ACC112 (cell line): ENCODE data around the gene ME1.

Experiments
- H2AFZ ChIP-seq: fragments of 200-600 bp; sonication (generic); one replicate; pipeline ENCODE4 v1.6.0; 2017; ENCODE audit warnings: antibody characterized with exemption, low read length; ENCODE audit not compliant: unreplicated experiment
- H3K27ac ChIP-seq: fragments of 200-600 bp; sonication (generic); 2 replicates; pipeline ENCODE4 v1.5.1; 2014; ENCODE audit warnings: low read depth, mild to moderate bottlenecking, antibody characterized with exemption, low read length, moderate library complexity
- H3K27me3 ChIP-seq: fragments of 200-600 bp; sonication (generic); 2 replicates; pipeline ENCODE4 v1.6.1; 2014; ENCODE audit warnings: mild to moderate bottlenecking, antibody characterized with exemption, low read length, moderate library complexity, mixed read lengths; ENCODE audit not compliant: insufficient read depth
- H3K36me3 ChIP-seq: fragments of 200-600 bp; sonication (generic); 2 replicates; pipeline ENCODE4 v1.6.1; 2016; ENCODE audit warnings: mild to moderate bottlenecking, antibody characterized with exemption, low read length, moderate library complexity, mixed read lengths; ENCODE audit not compliant: insufficient read depth
- H3K4me1 ChIP-seq: fragments of 200-600 bp; sonication (generic); one replicate; pipeline ENCODE4 v1.6.1; 2016; ENCODE audit warnings: low read length, mixed read lengths; ENCODE audit not compliant: insufficient read depth, unreplicated experiment, control insufficient read depth
- H3K4me3 ChIP-seq: fragments of 200-600 bp; sonication (generic); 2 replicates; pipeline ENCODE4 v1.5.1; 2014; ENCODE audit warnings: mild to moderate bottlenecking, low read depth, low read length
- H3K79me2 ChIP-seq: fragments of 200-600 bp; sonication (generic); one replicate; pipeline ENCODE4 v1.6.0; 2016; ENCODE audit warnings: low read length; ENCODE audit not compliant: control insufficient read depth, unreplicated experiment, insufficient read depth

ME1 gene

GRCh38 chr6:83430611-83431544 is at the start of gene ME1:
Gene ME1, minus strand, starts transcription at chr6:83431051. Its CDS starts 97 bp downstream, at chr6:83430954.
- Histone ChIP-seq H3K27ac (peak within 1 kb of the TSS; percentile 50; the same call in 1 of the 2 replicates), H3K36me3 (peaks cover 14% of the 10 kb centered on the region; the same call in 1 of the 2 replicates), H2AFZ (peak within 1 kb of the TSS; percentile 99), H3K4me1 (peaks cover 20% of the 10 kb centered on the region), H3K27me3 (no peaks in the 10 kb centered on the region), H3K79me2 (peaks cover 37% of the 10 kb centered on the region), H3K4me3 (peak within 1 kb of the TSS; percentile 97)

GRCh38 chr6:83480470-83480869 is 49.6 kb upstream of the ME1 start:
- Histone ChIP-seq H3K4me1 (no peaks in the 10 kb centered on the region), H2AFZ (no peak overlapping the region), H3K79me2 (no peaks in the 10 kb centered on the region), H3K27me3 (no peaks in the 10 kb centered on the region), H3K4me3 (no peak overlapping the region), H3K36me3 (no peaks in the 10 kb centered on the region), H3K27ac (no peak overlapping the region)

DNA sequence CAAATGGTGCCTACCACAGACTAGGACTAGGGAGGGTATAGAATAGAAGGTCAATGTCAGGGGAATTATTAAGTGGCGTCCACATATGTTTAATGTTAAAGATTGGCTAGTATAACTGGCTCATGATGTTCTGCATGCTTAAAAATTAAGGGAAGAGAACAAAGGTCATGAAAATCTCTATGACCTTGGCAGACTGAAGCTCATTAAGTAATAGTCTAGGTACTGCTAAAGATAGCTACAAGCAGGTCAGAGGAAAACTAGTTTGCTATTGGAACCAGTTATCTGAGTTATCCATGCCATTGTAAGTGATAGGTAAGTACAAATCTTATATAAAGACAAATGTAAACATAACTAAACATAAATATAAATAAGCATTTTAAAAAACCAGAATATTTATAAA is 48.5 kb upstream of the ME1 start:
- no peak overlapping the region for H2AFZ ChIP-seq
- no peaks in the 10 kb centered on the region for H3K36me3 ChIP-seq
- no peaks in the 10 kb centered on the region for H3K4me1 ChIP-seq
- H3K4me3 ChIP-seq, result no peak overlapping the region
- no peaks in the 10 kb centered on the region for H3K79me2 ChIP-seq
- H3K27me3 ChIP-seq, result no peaks in the 10 kb centered on the region
- H3K27ac ChIP-seq, result no peak overlapping the region

GRCh38 chr6:83476971-83477370 is 46.1 kb upstream of the ME1 start:
- Histone ChIP-seq H3K27me3 (no peaks in the 10 kb centered on the region), H3K4me3 (no peak overlapping the region), H2AFZ (no peak overlapping the region), H3K79me2 (no peaks in the 10 kb centered on the region), H3K4me1 (no peaks in the 10 kb centered on the region), H3K27ac (no peak overlapping the region), H3K36me3 (no peaks in the 10 kb centered on the region)

DNA sequence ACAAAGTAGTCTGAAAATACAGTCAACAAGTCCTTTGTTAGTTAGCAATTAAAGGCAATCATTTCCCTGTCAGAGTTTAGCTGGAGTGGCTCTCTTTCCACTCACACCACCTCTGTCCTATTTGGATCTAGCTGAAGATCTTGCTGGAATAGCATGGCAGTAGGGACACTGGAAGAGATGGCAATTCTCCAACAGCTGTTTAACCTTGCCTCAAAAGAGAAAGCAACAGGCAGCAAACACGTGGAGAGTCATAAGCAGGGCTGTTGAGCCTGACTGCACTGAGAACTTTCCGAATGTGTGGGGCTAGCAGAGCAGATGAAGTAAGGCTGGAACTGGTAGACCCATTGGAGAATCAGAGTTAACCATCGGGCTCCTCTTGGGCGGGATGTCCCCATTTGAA is 43.5 kb upstream of the ME1 start:
- Histone ChIP-seq H3K79me2 (no peaks in the 10 kb centered on the region), H3K4me1 (no peaks in the 10 kb centered on the region), H3K27ac (no peak overlapping the region), H2AFZ (peak overlapping the region; percentile 48), H3K4me3 (peak overlapping the region; percentile 29; the same call in 1 of the 2 replicates), H3K36me3 (no peaks in the 10 kb centered on the region), H3K27me3 (no peaks in the 10 kb centered on the region)

DNA sequence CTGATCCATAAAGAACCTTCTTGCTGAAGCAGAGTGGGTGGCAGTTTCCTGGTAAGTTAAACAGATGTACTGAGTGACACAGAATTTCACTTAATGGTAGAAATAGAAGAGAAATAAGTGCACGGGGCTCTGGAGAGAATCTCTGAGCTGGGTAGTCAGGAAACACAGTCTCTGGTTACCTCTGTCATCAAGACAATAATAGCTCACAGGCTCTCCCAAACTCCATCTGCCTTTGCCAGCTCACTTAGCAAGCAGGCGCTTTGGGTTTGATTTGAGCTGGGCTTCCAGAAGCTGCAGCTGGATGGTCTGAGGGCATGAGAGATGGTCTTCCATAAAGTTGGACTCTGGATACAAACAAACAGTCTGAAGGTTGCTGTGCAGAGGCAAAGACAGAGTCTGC is 41.9 kb upstream of the ME1 start:
- Histone ChIP-seq H3K27me3 (no peaks in the 10 kb centered on the region), H3K79me2 (no peaks in the 10 kb centered on the region), H2AFZ (no peak overlapping the region), H3K4me1 (no peaks in the 10 kb centered on the region), H3K4me3 (no peak overlapping the region), H3K36me3 (no peaks in the 10 kb centered on the region), H3K27ac (no peak overlapping the region)

- Histone ChIP-seq H2AFZ (no peak overlapping the region), H3K4me1 (no peaks in the 10 kb centered on the region)
These were observed 39.7 kb upstream of the ME1 start for GRCh38 chr6:83470587-83470986.

DNA sequence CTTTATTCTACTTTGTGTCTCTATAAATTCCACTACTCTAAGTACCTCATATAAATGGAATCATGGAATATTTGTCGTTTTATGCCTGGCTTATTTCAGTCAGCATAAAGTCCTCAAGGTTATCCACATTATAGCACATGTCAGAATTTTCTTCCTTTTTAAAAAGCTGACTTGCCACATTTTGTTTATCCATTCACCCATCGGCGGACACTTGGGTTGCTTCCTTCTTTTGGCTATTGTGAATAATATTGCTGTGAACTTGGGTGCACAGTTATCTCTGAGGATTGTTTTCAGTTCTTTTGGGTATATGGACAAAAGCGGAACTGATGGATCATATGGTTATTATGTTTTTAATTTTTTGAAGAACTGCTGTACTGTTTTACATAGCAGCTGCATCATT is 39.1 kb upstream of the ME1 start:
- Histone ChIP-seq H2AFZ (no peak overlapping the region), H3K27ac (no peak overlapping the region), H3K79me2 (no peaks in the 10 kb centered on the region), H3K4me1 (no peaks in the 10 kb centered on the region), H3K4me3 (no peak overlapping the region), H3K36me3 (no peaks in the 10 kb centered on the region), H3K27me3 (no peaks in the 10 kb centered on the region)

More at GRCh38 chr6:83470587-83470986, 39.7 kb upstream of the ME1 start:
- no peaks in the 10 kb centered on the region for H3K79me2 ChIP-seq
- H3K36me3 ChIP-seq, result no peaks in the 10 kb centered on the region
- H3K27me3 ChIP-seq, result no peaks in the 10 kb centered on the region
- no peak overlapping the region for H3K4me3 ChIP-seq
- no peak overlapping the region for H3K27ac ChIP-seq

GRCh38 chr6:83467620-83468036 is 36.8 kb upstream of the ME1 start:
- Histone ChIP-seq H2AFZ (no peak overlapping the region), H3K4me3 (no peak overlapping the region), H3K27ac (no peak overlapping the region), H3K36me3 (no peaks in the 10 kb centered on the region), H3K4me1 (no peaks in the 10 kb centered on the region), H3K79me2 (no peaks in the 10 kb centered on the region), H3K27me3 (no peaks in the 10 kb centered on the region)

- no peaks in the 10 kb centered on the region for H3K27me3 ChIP-seq
- H2AFZ ChIP-seq, result no peak overlapping the region
- no peak overlapping the region for H3K27ac ChIP-seq
- H3K36me3 ChIP-seq, result no peaks in the 10 kb centered on the region
- H3K4me1 ChIP-seq, result no peaks in the 10 kb centered on the region
- no peaks in the 10 kb centered on the region for H3K79me2 ChIP-seq
- no peak overlapping the region for H3K4me3 ChIP-seq
These were observed 35.5 kb upstream of the ME1 start for GRCh38 chr6:83466328-83466727.
